ENCODE results near the gene VWA8.
"Not testable (repeated sequence)": the region's sequence is repeated elsewhere in the genome, so short reads cannot be mapped to it uniquely, and the experiment has no call there.

VWA8 gene

DNA sequence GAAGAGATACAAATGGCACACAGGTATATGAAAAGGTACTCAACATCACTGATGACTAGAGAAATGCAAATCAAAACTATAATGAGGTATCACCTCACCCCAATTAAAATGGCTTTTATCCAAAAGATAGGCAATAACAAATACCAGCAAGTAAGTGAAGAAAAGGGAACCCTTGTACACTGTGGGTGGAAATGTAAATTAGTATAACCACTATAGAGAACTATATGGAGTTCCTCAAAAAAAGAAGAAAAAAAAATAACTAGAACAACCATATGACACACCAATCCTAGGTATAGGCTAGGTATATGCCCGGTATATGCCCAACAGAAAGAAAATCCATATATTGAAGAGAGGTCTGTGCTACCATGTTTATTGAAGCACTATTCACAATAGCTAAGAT, 150.9 kb downstream of the VWA8 start:
- DNase-seq (ENCODE audit: low read depth in 1 of 2, low spot score in 1 of 2): no peak

GRCh38 chr13:41803445-41803735, 157.5 kb downstream of the VWA8 start:
- DNase-seq (ENCODE audit: low read depth in 1 of 2, low spot score in 1 of 2): not testable (repeated sequence)

DNA sequence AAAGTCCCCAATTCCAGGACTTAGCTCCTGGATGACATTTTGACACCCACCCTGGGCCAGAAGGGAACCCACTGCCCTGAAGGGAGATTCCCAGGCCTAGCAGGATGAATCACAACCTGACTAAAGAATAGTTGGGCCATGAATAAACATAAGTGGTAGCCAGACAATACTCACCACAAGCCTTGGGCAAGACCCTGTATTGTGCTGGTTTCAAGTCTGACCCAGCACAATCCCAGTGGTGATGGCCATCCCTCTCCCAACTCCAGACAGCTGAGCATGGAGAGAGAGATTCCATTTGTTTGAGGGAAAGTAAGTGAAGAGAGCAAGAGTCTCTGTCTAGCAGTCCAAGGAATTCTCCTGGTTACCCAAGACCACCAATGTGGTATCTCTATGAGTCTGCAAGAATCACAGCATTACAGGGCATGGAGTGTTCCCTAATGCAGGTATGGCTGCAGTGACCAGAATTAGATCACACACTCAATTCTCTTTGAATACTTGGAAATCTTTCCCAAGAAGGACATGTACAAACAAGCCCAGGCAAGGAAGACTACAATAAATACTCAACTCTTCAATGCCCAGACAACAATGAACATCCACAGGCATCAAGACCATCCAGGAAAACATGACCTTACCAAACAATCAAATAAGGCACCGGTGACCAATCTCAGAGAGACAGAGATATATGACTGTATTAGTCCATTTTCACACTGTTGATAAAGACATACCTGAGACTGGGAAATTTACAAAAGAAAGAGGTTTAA, 158.0 kb downstream of the VWA8 start:
- DNase-seq (ENCODE audit: low read depth in 1 of 2, low spot score in 1 of 2): no peak

DNA sequence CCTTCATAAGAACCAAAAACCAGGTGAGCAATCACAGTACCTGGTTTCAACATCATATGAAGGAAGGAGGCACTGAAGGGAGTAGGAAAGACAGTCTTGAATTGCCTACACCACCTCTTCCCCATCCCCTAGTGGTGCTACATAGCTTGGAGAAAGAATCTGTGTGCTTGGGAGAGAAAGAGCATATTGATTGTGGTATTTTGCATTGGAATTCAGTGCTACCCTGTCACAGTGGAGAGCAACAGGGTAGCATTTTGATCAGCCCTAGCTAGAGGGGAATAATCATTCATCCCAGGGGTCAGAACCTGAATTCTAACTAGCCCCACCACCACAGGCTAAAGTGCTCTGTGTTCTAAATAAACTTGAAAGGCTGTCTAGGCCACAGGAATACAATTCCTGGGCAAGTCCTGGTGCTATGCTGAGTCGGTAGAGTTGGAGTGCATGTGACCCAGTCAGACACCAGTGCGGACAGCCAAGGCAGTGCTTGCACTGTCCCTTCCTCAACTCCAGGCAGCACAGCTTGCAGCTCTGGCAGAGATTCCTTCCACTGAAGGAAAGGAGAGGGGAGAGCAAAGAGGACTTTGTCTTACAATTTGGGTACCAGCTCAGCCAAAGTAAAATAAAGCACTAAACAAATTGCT, 158.7 kb downstream of the VWA8 start:
- no peak for DNase-seq (ENCODE audit: low read depth in 1 of 2, low spot score in 1 of 2)

- DNase-seq (ENCODE audit: low read depth in 1 of 2, low spot score in 1 of 2): no peak
These were observed 169.9 kb downstream of the VWA8 start for GRCh38 chr13:41791056-41791455.

DNA sequence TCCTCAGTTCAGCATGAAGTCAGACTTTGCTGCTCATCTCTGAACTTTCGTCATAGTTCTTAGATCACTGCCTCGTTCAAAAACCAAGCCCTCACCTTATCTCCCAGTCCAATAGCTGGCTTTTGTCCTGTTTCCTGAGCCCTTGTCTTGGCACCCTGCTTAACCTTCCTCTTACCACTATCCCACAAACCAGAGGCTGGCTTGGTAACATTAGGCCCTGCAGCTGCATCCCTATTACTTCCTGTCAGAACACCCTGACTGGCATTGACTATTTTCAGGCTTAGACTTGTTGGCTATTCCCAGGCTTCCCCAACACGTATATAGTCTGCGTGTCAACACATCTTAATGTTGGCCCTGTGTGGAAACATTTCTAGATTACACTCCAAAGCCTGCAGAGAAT, 172.4 kb downstream of the VWA8 start:
- no peak for DNase-seq (ENCODE audit: low read depth in 1 of 2, low spot score in 1 of 2)

DNA sequence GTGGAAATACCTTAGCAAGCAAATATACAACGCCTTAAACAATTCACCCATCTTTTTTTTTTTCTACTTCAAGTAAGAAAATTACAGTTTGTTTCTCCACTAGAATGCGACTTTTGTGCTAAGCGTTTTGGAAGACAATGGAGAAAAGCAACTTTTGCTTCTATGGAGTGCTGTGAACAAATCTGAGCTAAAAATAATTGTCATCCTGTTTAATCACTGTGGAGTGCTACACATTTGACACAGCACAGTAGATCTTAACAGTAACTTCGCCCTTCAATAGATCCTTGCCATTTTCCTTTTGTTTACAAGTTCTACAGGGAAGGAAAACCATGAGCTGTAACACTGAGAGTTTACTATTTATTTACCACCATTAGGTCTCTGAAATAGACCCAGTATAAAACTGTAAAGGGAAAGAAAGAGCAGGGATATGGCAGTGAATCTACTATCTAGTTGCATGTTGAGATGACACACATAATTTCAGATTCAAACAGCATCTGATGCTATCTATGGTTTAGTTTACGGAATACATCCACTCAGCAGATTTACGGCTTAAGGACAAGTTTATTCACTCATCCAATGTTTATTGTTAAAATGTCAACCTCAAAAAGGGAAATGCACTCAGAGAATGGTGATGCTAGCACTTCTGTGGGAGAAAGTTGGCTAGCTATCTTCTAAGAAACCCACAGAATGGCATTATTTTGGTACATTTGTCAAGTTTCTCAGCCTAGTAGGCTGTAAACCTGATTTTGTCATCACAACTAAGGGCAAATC, 175.3 kb downstream of the VWA8 start:
- no peak for DNase-seq (ENCODE audit: low read depth in 1 of 2, low spot score in 1 of 2)

GRCh38 chr13:41782086-41782485, 178.8 kb downstream of the VWA8 start:
- no peak for DNase-seq (ENCODE audit: low read depth in 1 of 2, low spot score in 1 of 2)

GRCh38 chr13:41780715-41781706, 179.9 kb downstream of the VWA8 start:
- no peak for DNase-seq (ENCODE audit: low read depth in 1 of 2, low spot score in 1 of 2)

DNA sequence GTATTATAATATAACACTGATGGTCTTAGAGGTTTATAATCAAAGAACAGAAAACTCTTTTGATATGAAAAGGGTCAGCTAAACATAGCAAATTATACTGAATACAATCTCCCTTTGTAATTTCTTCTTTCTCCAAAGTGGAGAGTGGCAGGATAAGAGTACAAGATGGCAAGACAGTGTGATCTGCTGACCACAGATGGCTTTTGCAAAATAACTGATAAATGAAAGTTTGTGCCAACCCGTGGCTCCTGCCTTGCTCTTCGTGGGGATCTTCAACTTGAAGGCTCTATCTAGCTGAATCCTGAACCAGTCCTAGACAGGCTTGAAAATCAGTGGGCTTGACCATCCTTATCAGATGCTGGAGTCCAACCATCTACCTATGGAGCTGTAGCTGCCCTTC, 185.7 kb downstream of the VWA8 start:
- no peak for DNase-seq (ENCODE audit: low read depth in 1 of 2, low spot score in 1 of 2)

DNA sequence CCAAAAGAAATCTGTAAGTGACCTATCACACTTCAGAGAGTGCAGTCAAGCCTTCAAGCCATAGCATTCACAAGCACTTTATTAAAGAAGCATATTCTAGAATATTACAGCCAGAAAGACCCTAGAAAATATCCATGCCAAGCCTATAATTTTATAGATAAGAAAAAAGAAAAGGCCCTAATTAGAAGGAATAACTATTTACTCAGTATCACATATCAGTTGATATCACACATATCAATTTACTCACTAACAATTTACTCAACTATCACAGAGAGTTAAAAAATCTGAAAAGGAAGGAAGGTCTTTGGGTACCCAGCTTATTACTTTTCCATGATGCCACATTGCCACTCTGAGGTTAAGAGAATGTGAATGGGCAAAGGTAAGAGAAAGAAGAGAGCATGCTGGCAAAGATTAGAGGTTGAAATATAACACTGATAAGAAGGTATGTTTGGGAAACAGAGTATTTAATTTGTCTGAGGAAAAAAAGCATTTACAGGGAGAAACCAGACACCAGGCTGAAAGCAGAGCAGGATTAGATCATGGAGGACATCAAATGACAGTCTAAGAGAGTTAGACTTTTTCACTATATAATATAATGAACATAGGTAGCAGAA, 186.2 kb downstream of the VWA8 start:
- DNase-seq (ENCODE audit: low read depth in 1 of 2, low spot score in 1 of 2): no peak

DNA sequence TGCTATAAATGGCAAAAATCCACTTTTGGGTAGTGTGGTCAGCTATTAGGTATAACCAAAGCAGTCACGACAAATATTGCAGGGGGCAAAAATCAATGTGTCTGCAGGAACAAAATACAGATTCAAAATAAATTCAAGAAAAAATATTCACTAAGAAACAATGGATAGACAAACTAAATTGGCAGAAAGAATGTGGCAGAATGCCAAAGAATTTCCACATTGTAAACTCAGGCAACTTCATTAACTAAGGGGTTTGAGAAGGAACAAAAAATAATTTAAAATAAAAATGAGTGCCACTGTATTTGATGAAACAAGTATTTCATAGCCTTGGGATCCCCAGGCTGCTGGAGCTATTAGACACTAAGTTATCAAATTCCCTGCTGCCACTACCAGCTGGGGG, 193.1 kb downstream of the VWA8 start:
- DNase-seq (ENCODE audit: low read depth in 1 of 2, low spot score in 1 of 2): no peak

- no peak for DNase-seq (ENCODE audit: low read depth in 1 of 2, low spot score in 1 of 2)
These were observed 194.5 kb downstream of the VWA8 start for GRCh38 chr13:41766439-41766838.

- no peak for DNase-seq (ENCODE audit: low read depth in 1 of 2, low spot score in 1 of 2)
These were observed 195.1 kb downstream of the VWA8 start for GRCh38 chr13:41765813-41766212.

DNA sequence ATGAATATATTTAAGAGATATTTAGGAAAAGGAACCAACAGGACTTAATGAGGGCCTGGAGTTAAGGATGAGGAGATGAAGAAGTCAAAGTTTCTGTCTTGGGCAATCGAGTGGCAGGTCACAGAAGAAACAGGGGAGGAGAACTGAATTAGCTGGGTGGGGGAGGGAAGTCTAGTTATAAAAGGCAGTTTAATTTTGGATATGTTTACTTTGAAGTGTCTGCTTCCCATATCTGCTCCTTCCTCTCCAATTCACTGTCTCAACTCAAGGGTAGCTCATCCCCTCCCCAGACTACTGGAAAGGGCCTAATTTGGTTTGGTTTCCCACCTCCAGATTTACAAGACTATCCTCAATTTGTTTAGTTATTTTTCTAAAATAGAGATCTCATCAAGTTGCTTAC, 195.9 kb downstream of the VWA8 start:
- no peak for DNase-seq (ENCODE audit: low read depth in 1 of 2, low spot score in 1 of 2)

DNA sequence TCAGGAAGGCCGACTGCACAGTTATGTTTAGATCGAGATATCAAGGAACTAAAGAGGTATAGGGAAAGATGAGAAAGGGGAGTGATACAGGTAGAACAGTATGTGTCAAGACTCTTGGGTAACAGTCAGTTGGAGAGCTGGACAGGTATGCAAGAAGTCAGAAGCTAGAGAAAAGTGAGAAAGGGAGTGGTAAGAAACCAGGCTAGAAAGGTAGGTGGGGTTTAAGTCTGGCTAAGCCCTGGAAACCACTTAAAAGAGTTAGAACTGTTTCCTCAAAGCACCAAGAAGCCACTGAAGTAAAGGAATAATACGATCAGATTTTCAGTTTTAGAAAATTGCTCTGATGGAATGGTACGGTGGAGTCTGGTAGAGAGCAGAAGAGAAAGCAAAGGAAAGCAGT, 196.4 kb downstream of the VWA8 start:
- DNase-seq (ENCODE audit: low read depth in 1 of 2, low spot score in 1 of 2): no peak

DNA sequence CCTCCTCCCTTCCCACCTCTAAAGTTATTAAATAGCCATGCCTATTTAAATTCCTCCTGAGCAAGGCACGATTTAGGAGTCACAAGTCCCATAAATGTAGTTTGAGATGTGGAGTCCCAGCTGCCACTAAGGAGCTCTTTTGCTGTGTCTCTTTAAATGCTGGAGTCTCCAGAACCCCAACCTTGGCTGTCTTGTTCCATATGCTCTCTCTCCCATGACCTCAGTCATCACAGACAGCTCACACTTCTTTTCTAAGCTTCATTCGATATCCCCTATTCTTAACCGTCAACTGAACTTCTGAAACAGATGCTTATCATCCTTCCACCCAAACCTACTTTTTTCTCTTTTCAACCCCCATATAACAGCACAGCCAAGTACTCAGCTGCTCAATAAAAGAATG, 197.1 kb downstream of the VWA8 start:
- DNase-seq (ENCODE audit: low read depth in 1 of 2, low spot score in 1 of 2): no peak

DNA sequence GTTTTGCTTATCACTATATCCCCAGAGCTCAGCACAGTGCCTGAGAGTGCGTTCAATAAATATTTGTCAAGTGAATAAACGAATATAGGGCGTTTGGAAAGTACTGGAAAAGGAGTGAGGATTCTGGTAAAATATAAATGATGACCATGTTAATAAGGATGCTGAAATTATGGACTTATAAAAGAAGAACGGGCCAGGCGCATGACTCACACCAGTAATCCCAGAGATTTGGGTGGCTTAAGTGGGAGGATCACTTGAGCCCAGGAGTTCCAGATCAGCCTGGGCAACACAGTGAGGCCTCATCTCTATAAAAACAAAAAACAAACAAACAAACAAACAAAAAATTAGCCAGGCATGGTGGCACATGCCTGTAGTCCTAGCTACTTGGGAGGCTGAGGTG, 198.1 kb downstream of the VWA8 start:
- DNase-seq (ENCODE audit: low read depth in 1 of 2, low spot score in 1 of 2): no peak

- no peak for DNase-seq (ENCODE audit: low read depth in 1 of 2, low spot score in 1 of 2)
These were observed 204.6 kb downstream of the VWA8 start for GRCh38 chr13:41756198-41756880.

- DNase-seq (ENCODE audit: low read depth in 1 of 2, low spot score in 1 of 2): no peak
These were observed 209.0 kb downstream of the VWA8 start for GRCh38 chr13:41751734-41752445.
